GM19455 (cell line): Measurements from ENCODE around the gene NHSL2.

ENCODE experiments used
- ATAC-seq: cut with Tn5 transposase; IDR thresholded peaks from one replicate; pipeline ENCODE4 v1.9.1; 2021; ENCODE audit not compliant: unreplicated experiment

NHSL2 gene

DNA sequence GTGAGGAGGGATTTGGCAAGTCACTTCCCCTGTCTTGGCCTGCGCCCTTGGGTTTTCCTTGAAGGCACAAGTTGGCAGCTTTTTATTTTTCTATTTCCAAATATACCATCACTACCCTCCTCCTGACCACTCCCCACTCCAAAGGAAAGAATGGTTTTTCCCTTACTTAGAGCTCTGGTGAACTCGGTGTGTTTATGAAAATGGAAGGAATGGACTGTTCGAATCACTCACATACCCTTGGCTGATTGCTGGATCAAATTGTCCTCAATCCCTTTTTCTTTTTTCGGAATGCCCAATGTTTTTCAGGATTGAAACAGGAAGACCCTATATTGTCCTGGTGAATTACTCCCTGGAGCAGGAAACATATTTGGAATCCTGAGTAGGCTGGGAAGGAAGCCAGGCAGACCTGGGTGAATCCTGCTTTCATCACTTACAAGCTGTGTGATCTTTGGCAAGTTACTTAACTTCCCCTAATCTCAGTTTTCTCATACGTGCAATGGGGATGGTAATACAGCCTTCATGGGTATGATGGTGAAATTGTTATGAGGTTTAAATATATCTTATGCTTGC is 150.4 kb downstream of the NHSL2 start:
- no peak for ATAC-seq

DNA sequence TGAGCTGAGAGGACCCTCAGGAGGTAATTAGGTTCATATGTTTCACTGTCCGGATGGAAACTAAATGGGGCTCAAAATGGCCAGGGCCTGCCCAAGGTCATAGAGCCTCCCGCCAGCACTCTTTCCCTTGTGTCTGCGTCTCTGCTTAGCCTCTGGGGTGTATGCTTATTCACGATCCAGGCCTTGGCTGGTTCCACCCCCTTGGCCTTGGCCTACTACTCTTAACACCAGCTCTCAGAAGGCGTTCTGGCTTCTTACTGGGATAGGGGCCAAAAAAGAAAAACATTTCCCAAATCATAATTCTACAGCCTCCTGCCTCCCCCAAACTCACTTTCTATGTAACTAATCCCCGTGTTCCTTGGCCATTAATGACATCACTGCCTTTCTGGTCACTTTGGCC is 152.3 kb downstream of the NHSL2 start:
- ATAC-seq = no peak

DNA sequence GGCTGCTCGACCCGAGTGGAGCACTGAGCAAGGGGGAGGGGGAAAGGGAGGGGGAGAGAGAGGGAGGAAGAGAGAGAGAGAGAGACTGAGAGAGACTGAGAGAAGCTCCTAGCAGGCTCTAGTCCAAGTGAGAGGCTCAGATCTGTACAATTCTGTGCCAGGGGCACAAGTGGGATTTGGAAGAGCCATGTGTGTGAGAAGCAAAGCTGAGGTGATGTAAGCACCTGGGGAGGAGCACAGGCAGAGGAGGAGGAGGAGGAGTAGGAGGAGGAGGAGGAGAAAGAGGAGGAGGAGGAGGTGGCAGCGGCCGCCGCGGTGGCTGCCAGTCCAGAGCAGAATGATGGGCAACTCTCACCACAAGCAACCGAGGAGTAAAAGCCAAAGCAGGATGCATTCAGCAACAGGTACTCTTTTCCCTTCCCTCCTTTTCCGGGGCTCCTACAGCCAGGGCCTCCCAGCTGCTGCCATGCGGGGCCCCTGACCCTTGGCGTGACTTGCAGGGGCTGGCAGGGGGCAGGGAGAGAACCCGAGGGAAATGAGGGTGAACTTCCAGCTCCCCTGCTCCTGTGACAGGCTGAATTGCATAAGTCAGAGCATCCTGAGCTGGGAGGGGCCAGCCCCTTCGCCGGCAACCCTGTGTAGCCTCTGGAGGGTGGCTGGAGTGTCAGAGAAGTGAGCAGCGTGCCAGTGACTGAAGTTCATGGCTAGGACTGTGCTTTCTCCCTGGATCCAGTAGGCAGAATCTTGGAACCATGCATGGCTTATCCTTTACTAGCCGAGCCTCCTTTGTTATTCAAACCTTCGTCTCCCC is 158.9 kb downstream of the NHSL2 start:
- ATAC-seq = no peak

DNA sequence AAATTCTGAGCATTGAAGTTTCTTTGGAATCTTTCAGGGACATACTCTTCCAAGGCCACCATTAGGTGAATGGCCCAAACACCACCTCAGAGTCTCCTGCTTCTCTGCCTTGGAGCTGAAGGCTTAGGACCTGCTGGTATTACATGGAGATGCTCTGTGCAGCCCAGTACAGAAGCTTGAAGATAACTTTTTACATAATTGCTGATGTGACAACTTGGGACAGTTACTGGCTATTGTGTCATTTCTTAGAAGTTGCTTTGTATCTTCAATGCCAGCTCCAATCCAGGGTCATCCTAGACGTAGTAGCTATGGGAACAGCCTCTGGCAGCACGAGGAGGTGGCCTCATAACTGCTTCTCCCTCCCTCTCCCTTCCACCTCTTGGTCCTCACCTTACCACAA is 160.6 kb downstream of the NHSL2 start:
- ATAC-seq = no peak

DNA sequence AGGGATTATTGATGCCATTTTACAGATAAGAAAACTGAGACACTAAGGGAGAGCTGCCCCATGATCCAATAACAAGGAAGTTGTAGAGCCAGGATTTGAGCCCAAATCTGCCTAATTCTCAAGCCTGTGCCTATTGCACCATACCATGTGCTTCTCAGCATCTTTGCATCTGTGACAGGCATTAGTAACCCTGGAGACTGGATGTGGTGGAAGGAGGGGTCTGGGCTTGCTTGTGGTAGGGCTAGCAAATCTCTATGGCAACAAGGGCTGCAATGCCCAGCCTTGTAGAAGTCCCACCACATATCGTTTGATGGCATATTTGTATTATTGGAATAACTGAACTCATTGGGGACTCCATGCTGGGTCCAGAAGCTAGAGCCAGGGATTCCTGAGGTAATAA is 163.0 kb downstream of the NHSL2 start:
- ATAC-seq = no peak

DNA sequence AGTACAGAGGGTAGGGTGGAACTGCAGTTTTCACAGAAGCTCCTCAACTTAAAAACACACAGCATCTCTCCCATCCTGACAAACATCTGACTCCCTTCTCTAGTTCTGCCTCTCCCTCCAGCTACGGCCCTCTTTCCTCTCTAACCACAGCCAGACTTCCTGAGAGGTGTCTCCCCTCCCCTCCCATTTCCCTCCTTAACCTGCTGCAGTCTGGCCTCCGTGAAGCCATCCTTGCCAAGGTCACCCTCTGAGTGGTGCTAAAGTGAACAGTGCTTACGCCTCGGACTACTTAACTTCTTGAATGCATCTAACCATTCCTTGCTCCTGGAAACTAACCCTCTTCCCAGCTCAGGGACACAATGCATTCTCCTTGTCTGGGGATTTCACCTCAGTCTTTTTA is 167.8 kb downstream of the NHSL2 start:
- ATAC-seq = no peak

DNA sequence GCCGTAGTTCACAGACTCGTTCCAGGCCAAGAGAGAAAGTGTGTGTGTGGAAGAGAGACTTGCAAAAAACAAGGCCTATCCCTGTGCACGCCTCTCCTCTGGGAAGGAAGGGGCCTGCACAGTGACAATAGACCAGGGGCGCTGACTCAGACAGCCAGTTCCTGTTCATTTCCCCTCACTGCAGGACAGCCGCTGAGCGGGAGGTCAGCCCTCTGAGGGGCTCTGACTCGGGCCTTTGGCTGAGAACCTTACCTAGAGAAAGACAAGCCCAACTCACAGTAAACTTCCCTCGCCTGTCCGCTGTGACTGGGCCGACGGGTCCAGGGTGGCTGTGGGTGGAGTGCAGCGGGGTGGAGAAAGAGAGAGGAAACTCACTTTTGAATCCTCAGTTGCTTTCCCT is 169.0 kb downstream of the NHSL2 start:
- ATAC-seq = no peak

DNA sequence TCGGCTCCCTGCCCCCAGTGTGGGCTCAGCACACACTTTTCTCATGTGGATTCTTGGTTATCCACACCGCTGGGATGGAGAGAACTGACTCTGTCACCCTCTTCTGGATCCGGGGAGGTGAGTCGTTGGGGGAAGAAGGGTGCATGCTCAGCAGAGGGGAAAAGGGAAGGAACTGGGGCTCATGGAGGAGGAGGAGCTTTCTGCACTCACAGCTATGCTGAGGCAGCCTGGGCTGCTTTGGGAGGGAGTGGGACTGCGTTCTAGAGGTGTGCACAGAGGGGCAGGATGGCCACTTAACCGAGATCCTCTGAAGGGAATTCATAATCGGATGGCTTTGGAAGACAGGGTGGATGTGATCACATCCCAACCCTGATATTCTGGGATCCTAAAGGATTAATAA is 169.5 kb downstream of the NHSL2 start:
- ATAC-seq = no peak

DNA sequence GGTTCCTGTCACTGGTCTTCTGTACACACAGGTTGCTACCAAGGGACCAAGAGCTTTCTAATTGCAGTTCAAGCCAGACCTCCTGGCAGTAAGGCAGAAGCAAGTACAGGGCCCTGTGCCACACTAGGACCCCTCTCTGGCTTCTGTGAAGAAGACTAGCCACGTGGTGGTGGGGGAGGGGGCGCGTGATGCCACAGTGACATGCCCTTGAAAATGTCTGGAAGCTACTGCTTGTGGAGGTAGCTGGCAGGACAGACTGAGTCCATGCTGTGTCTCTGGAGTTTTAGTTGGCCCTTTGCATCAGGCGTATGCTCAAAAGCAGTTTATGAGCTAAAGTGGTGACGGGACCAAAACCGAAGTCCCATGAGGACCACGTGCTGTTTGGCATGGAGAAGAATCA is 170.2 kb downstream of the NHSL2 start:
- ATAC-seq = no peak

DNA sequence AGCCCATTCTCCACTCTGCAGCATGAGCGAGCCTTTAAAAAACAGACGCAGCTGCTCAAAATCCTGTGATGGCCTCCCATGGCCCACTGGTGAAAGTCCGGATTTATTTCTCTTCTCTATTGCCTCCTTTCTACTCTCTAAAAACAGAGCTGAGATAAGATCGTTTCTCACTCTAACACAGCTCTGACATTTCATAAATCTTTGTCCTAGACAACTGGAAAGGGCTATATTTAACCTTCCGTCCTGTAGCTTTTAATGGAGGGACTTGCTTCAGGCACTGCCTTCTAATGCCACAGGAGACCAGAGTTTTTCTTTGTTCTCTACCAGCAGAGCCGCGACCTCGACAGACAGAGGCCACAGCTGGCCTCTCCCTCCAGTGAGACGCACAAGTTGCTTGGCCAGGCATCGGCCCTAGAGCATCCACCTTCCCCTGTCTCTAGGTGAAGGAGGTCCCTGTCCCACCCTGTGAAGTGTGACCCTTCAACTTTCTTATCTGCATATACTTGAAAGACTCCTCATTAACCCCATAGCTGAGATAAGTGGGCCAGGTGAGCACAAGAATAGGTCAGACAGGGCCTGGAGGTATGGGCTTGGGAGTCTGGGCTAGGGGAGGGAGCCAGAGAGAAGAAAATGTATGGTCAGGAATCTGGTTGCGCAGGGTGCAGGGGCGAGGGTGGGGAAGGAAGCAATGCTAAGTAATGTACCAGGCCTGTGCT is 171.1 kb downstream of the NHSL2 start:
- no peak for ATAC-seq

DNA sequence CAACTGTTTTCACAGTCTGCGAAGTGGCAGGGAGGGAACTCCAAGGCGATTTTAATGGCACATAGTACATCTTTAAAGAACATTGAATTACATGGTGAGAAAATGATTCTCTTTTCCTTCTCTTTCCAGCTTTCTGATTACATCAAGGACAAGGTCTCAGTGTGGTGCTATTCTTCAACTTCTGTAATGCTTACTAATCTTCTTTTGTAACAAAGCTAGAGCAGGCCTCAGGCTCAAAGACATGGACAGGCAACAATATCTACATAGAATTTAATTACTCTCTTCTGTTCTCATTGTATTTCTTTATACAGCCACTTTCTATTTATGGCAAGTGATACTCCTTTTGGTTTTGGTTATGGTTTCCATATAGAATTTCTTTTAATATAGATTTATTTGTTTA is 172.6 kb downstream of the NHSL2 start:
- no peak for ATAC-seq

DNA sequence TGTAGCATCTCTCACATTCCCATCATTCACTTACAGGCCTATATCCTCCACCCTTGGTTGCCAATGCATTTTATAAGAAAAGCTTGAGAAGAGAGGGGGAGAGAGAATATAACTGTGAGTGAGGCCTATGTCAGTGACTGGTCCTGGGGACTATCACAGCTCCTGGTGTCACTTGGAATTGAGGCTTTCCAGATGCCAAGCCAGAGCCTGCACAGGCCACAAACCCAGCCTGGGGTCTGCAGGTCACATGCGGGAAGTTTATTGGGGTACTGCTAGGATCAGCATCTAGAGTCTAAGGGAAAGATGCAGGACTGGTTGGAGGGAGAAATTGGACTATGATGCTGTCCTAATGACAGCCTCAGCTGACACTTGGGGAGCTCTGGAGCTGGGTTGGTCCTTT is 173.5 kb downstream of the NHSL2 start:
- ATAC-seq = no peak

DNA sequence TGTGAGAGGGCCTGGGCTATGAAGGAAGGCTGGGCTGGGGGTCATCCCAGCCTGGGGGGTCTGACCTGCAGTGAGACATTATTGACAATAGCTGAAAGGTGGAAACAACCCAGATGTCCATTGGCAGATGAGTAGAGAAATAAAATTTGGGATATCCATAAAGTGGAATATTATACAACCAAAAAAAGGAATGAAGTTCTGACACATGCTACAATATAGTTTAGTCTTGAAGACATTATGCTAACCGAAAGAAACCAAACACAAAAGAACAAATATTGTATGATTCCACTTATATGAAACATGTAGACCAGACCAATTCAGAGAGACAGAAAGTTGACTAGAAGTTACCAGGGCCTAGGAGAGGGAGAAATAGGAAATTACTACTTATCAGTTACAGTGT is 176.3 kb downstream of the NHSL2 start:
- ATAC-seq = no peak

DNA sequence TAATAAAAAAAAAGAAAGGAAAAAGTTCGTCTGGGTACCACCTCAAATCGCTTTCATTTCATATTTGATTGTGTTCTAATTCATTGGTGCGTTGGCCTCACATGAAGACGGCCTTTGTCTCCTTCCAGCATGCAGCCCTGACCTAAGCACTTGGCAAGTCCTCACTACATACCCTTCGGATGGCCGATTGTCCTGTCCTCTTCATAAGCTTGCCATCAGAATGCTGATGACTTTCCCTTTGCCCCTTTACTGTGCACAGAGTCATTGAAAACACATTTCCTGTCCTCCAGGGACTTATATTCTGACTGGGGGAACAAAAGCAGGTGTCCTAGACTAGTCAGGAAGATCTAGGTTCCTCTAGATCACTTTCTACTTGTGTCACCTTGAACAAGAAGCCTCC is 178.1 kb downstream of the NHSL2 start:
- ATAC-seq = no peak

DNA sequence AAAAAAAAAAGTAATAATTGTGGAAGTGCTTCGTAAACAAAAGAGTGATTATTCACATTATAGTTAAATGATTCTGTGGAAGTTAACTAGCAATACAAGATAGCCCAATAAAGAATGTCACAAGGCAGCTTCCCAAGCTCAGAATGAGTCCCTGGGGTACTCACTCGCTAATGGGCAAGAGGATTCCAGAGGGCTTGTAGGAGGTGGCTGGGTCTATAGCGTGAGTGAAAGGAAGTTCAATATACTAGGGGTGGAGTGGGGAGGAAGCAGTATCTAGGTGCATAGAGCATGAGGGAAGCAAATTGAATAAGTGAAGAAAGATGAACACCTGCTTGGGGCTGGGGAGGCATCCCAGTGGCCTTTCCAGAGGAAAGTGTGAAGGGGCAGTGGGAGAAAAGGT is 178.6 kb downstream of the NHSL2 start:
- no peak for ATAC-seq

DNA sequence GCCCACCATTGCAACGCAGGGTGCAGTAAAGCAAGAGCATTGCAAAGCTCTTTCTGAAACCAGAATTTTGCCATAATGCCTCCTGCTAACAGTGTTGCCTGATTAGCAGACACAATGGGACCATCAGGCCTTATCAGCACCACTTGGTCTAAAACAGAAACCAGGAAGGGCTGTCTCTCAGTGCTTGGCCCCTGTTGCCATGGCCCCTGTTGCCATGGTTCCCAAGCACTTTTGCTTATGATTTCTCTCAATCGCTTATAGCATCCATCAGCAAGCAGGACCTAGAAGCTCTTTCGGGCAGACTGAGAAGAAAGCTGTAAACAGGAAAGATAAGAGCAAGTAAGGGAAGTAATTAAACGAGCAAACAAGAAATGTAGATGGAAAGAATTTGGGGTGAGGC is 184.2 kb downstream of the NHSL2 start:
- ATAC-seq = peak; percentile 91

DNA sequence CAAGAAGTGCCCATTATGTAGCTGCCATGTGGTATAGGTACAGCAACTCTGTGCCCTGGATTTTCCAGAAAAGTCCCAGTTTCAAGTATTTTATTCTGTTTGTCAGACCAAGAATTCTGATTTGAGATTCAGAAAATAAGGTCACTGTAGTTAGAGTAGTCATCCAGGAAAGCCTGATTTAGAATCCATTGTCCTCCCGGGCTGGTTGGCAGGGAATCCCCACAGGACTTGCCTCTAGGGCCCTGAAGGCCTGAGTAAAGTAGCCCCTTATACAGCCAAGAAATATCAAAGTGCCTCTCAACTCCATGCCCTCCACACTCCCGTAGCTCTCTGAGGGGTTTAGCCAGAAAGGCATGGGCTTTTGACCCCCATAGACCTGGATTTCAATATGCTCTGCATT is 184.7 kb downstream of the NHSL2 start:
- no peak for ATAC-seq

DNA sequence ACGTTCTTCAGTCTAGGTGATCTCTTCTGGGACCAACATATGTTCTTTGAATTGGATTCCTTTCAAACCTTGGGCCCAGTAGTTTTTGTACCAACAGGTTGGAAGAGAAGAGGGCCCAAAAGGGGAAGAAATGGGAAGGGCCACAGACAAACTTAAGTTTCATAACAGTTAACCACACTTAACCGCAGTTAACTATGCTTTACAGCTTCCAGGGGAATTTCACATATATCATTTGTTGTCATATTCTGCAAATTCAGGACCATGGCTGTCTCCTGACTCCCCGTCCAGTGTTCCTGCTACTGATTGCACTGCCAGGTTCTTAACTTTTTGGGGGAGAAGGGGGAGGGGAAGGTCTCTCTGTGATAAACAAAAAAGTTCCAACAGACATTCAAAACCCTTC is 186.5 kb downstream of the NHSL2 start:
- no peak for ATAC-seq

DNA sequence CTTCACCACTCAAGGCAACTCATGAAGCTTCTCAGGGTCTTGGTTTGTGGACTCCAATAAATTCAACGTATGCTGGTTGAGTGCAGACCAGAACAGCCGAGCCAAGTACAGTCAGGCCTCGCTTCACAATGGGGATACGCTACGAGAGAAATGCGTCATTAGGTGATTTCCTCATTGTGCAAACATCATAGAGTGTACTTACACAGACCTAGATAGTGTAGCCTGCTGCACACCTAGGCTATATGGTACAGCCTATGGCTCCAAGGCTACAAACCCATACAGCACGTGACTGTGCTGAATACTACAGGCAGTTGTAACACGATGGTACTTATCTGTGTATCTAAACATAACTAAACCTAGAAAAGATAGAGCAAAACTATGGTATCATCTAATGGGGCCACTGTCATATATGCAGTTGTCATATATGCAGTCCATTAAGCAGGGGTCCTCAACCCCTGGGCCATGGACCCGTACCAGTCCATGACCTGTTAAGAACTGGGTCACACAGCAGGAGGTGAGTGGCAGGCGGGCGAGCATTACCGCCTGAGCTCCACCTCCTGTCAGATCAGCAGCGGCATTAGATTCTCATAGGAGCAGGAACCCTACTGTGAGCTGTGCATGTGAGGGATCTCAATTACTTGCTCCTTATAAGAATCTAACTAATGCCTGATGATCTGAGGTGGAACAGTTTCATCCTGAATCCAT is 189.6 kb downstream of the NHSL2 start:
- no peak for ATAC-seq

DNA sequence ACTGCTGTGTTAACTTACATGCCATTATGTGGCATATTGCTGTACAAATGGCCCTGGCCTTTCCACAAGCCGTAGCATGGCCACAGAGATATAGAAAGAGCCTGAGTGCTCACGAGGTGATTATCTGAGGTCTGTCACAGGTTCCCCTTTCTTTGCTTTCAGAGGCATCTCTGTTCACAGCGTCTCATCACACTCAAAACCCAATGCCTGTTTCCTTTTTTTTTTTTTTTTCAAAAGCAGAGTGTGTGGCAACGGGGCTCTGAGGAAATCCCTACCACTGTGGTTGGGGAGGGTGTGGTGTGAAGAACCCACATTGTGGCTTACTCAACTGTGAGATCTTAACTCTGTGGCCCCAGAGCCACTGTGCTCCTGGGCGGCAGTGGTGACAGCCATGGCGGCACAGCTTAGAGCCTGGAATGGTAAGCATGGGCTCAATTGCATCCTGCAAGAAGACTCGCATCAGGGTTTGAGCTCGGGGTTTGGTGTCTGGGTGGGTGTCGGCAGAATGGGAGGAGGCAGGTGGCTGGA is 190.2 kb downstream of the NHSL2 start:
- peak; percentile 81 for ATAC-seq

DNA sequence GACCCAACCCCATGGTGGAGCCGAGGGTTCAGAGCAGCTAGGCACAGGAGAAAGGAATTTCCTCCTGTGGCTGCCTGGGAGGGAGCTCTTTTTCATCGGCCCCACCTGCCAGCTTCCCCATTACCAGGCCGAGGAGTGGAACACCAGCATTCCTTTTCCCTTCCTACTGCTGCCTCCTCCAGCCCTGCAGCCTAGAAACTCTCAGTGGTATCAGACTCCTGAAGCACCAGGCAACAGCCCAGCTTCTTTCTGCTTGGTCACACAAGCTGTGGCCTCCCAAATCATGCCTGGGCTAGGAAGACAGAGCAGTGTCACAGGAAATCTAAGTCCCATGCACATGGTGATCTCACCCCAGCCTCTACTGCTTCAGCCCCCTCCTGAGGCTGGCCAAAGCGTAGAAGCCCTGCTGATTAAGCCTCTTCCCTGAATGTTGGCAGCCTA is 191.0 kb downstream of the NHSL2 start:
- ATAC-seq = no peak
